DOHH2 (cell line): ENCODE results near the gene CCL19.

Experiments
- H3F3A ChIP-seq: fragments of 200-600 bp; sonication (generic), shearing (Covaris generic); 2 replicates; pipeline ENCODE4 v1.6.0; 2016; ENCODE audit warnings: antibody characterized with exemption, mild to moderate bottlenecking; ENCODE audit not compliant: control insufficient read depth, insufficient read depth
- H3K27ac ChIP-seq: fragments of 200-600 bp; sonication (generic); 2 replicates; pipeline ENCODE4 v1.5.1; 2014; ENCODE audit warnings: low read depth, mild to moderate bottlenecking, low read length, moderate library complexity
- H3K27me3 ChIP-seq: fragments of 200-600 bp; sonication (generic); 2 replicates; pipeline ENCODE4 v1.6.1; 2014; ENCODE audit warnings: mild to moderate bottlenecking, low read length, mixed read lengths; ENCODE audit not compliant: control insufficient read depth
- H3K36me3 ChIP-seq: fragments of 200-600 bp; sonication (generic); 2 replicates; pipeline ENCODE4 v1.6.1; 2014; ENCODE audit warnings: mild to moderate bottlenecking, low read length, moderate library complexity, mixed read lengths; ENCODE audit not compliant: control insufficient read depth
- H3K4me1 ChIP-seq: fragments of 200-600 bp; sonication (generic); 2 replicates; pipeline ENCODE4 v1.6.1; 2014; ENCODE audit warnings: mild to moderate bottlenecking, low read length, mixed read lengths; ENCODE audit not compliant: control insufficient read depth
- H3K4me2 ChIP-seq: fragments of 200-600 bp; sonication (generic); 2 replicates; pipeline ENCODE4 v1.6.0; 2014; ENCODE audit warnings: mild to moderate bottlenecking, low read length, moderate library complexity
- H3K4me3 ChIP-seq: fragments of 200-600 bp; sonication (generic); 2 replicates; pipeline ENCODE4 v1.5.1; 2014; ENCODE audit warnings: mild to moderate bottlenecking, low read length, mixed read lengths
- H3K79me2 ChIP-seq: fragments of 200-600 bp; sonication (generic); 2 replicates; pipeline ENCODE4 v1.6.1; 2014; ENCODE audit warnings: mild to moderate bottlenecking, low read length, mixed read lengths; ENCODE audit not compliant: control insufficient read depth
- H3K9me2 ChIP-seq: fragments of 200-600 bp; sonication (generic); replicated peaks from 2 replicates; pipeline ENCODE4 v1.6.1; 2014; ENCODE audit warnings: mild to moderate bottlenecking, low read length, mixed read lengths; ENCODE audit not compliant: control insufficient read depth
- H3K9me3 ChIP-seq: fragments of 200-600 bp; sonication (generic); 2 replicates; pipeline ENCODE4 v1.6.1; 2014; ENCODE audit warnings: antibody characterized with exemption, low read length, mixed read lengths; ENCODE audit not compliant: control insufficient read depth, insufficient read depth
- H4K20me1 ChIP-seq: fragments of 200-600 bp; sonication (generic); 2 replicates; pipeline ENCODE4 v1.6.0; 2014; ENCODE audit warnings: low read depth, mild to moderate bottlenecking, antibody characterized with exemption, low read length, moderate library complexity; ENCODE audit not compliant: control insufficient read depth, insufficient read depth
- EZH2phosphoT487 ChIP-seq: fragments of 200-600 bp; sonication (generic); IDR thresholded peaks from 2 replicates; pipeline ENCODE4 v1.6.1; 2017; ENCODE audit warnings: borderline replicate concordance, mild to moderate bottlenecking, antibody characterized with exemption, low read length, moderate library complexity, mixed read lengths
- TF ChIP-seq, protein P1 (sequence below): fragments of 200-600 bp; sonication (generic); IDR thresholded peaks from one replicate; pipeline ENCODE4 v1.5.1; 2014; ENCODE audit warnings: antibody characterized with exemption, mild to moderate bottlenecking, low read depth, low read length; ENCODE audit not compliant: poor library complexity, severe bottlenecking

CCL19 gene

GRCh38 chr9:34651321-34651720 is 39.8 kb downstream of the CCL19 start:
- peaks cover 10% of the 10 kb centered on the region for H3K4me1 ChIP-seq
- H3K9me3 ChIP-seq, result no peaks in the 10 kb centered on the region
- no peaks in the 10 kb centered on the region for H3F3A ChIP-seq
- H3K4me3 ChIP-seq, result no peak overlapping the region
- peaks cover 8% of the 10 kb centered on the region; the same call in 1 of the 2 replicates for H3K36me3 ChIP-seq
- H3K9me2 ChIP-seq, result no peaks in the 10 kb centered on the region
- H3K4me2 ChIP-seq, result no peak overlapping the region
- peaks cover 7% of the 10 kb centered on the region for H3K27me3 ChIP-seq
- no peak overlapping the region for H3K27ac ChIP-seq
- H3K79me2 ChIP-seq, result peaks cover 5% of the 10 kb centered on the region
- TF ChIP-seq, protein P1, sequence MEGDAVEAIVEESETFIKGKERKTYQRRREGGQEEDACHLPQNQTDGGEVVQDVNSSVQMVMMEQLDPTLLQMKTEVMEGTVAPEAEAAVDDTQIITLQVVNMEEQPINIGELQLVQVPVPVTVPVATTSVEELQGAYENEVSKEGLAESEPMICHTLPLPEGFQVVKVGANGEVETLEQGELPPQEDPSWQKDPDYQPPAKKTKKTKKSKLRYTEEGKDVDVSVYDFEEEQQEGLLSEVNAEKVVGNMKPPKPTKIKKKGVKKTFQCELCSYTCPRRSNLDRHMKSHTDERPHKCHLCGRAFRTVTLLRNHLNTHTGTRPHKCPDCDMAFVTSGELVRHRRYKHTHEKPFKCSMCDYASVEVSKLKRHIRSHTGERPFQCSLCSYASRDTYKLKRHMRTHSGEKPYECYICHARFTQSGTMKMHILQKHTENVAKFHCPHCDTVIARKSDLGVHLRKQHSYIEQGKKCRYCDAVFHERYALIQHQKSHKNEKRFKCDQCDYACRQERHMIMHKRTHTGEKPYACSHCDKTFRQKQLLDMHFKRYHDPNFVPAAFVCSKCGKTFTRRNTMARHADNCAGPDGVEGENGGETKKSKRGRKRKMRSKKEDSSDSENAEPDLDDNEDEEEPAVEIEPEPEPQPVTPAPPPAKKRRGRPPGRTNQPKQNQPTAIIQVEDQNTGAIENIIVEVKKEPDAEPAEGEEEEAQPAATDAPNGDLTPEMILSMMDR, result no peak
- no peak for TF ChIP-seq EZH2phosphoT487
- H4K20me1 ChIP-seq, result no peaks in the 10 kb centered on the region

- Histone ChIP-seq H4K20me1 (no peaks in the 10 kb centered on the region), H3F3A (no peaks in the 10 kb centered on the region), H3K9me2 (no peaks in the 10 kb centered on the region), H3K9me3 (no peaks in the 10 kb centered on the region), H3K27ac (no peak overlapping the region), H3K27me3 (peaks cover 4% of the 10 kb centered on the region; the same call in 1 of the 2 replicates), H3K4me3 (no peak overlapping the region), H3K4me2 (no peak overlapping the region), H3K4me1 (peaks cover 14% of the 10 kb centered on the region), H3K36me3 (peaks cover 8% of the 10 kb centered on the region; the same call in 1 of the 2 replicates), H3K79me2 (peaks cover 5% of the 10 kb centered on the region)
- no peak for TF ChIP-seq EZH2phosphoT487
- TF ChIP-seq, protein P1, result no peak
These were observed 40.3 kb downstream of the CCL19 start for GRCh38 chr9:34650816-34651215.

DNA sequence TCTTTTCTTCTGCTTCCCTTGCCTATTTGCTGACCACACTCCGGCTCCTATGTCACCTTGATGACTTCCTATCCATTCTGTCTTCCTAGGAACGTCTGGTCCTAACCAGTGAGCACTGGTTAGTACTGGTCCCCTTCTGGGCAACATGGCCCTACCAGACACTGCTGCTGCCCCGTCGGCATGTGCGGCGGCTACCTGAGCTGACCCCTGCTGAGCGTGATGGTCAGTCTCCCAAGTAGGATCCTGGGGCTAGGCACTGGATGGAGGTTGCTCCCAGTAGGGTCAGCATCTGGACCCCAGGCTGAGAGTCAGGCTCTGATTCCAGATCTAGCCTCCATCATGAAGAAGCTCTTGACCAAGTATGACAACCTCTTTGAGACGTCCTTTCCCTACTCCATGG is 42.4 kb downstream of the CCL19 start:
- no peaks in the 10 kb centered on the region for H4K20me1 ChIP-seq
- H3K79me2 ChIP-seq, result peaks cover 5% of the 10 kb centered on the region
- TF ChIP-seq, protein P1, result no peak
- no peak for TF ChIP-seq EZH2phosphoT487
- no peaks in the 10 kb centered on the region for H3K27me3 ChIP-seq
- no peaks in the 10 kb centered on the region for H3F3A ChIP-seq
- peaks cover 14% of the 10 kb centered on the region for H3K4me1 ChIP-seq
- H3K9me3 ChIP-seq, result no peaks in the 10 kb centered on the region
- no peak overlapping the region for H3K4me3 ChIP-seq
- H3K4me2 ChIP-seq, result no peak overlapping the region
- no peak overlapping the region for H3K27ac ChIP-seq
- no peaks in the 10 kb centered on the region for H3K9me2 ChIP-seq
- H3K36me3 ChIP-seq, result peaks cover 8% of the 10 kb centered on the region; the same call in 1 of the 2 replicates
